Smooth muscle cell (in vitro differentiated cells): Measurements from ENCODE around the gene FGFR3. TPM values are rescaled to one million over a fixed set of nuclear protein-coding genes. Genes with fewer than 3 reads are reported as not detected.

ENCODE experiments used
- DNase-seq: peaks from one replicate; lab custom pipeline; 2025; ENCODE audit not compliant: unreplicated experiment; lab: John Stamatoyannopoulos, UW
- H2AFZ ChIP-seq: fragments of 200-600 bp; sonication (generic); 2 replicates; pipeline ENCODE4 v1.6.0; 2016; ENCODE audit warnings: antibody characterized with exemption, low read depth, mild to moderate bottlenecking
- H3F3A ChIP-seq: fragments of 200-600 bp; sonication (generic); 2 replicates; pipeline ENCODE4 v1.6.0; 2017; ENCODE audit warnings: antibody characterized with exemption, low read depth
- H3K27ac ChIP-seq: fragments of 200-600 bp; sonication (generic); 2 replicates; pipeline ENCODE4 v1.5.1; 2016; ENCODE audit warnings: low read depth, mild to moderate bottlenecking
- H3K27me3 ChIP-seq: fragments of 200-600 bp; sonication (generic); 2 replicates; pipeline ENCODE4 v1.6.1; 2016; ENCODE audit warnings: low read depth, mild to moderate bottlenecking
- H3K36me3 ChIP-seq: fragments of 200-600 bp; sonication (generic); 2 replicates; pipeline ENCODE4 v1.5.1; 2016; ENCODE audit warnings: low read depth
- H3K4me1 ChIP-seq: fragments of 200-600 bp; sonication (generic); 2 replicates; pipeline ENCODE4 v1.5.1; 2016; ENCODE audit warnings: low read depth
- H3K4me2 ChIP-seq: fragments of 200-600 bp; sonication (generic); 2 replicates; pipeline ENCODE4 v1.6.0; 2016; ENCODE audit warnings: mild to moderate bottlenecking
- H3K4me3 ChIP-seq: fragments of 200-600 bp; sonication (generic); 2 replicates; pipeline ENCODE4 v1.5.1; 2016; ENCODE audit warnings: mild to moderate bottlenecking
- H3K79me2 ChIP-seq: fragments of 200-600 bp; sonication (generic); 2 replicates; pipeline ENCODE4 v1.6.0; 2016; ENCODE audit warnings: low read depth, mild to moderate bottlenecking
- H3K9ac ChIP-seq: fragments of 200-600 bp; sonication (generic); 2 replicates; pipeline ENCODE4 v1.6.0; 2016; ENCODE audit warnings: low read depth
- H3K9me3 ChIP-seq: fragments of 200-600 bp; sonication (generic); replicated peaks from 2 replicates; pipeline ENCODE4 v1.5.1; 2016; ENCODE audit warnings: low read depth
- H4K20me1 ChIP-seq: fragments of 200-600 bp; sonication (generic); 2 replicates; pipeline ENCODE4 v1.6.0; 2016; ENCODE audit warnings: low read depth
- WGBS: methylation state at CpG from one replicate; pipeline ENCODE4 v1.1.7; 2016; ENCODE audit warnings: low lambda C conversion rate; 5-methylcytosine and 5-hydroxymethylcytosine counted together
- polyA plus RNA-seq: library from polyadenylated mRNA; unstranded; fragments of >200 nt; fragmentation: Nextera tagmentation; extraction: Ambion mirVana; gene quantifications from 2 replicates; pipeline ENCODE4 v1.2.1, GENCODE V29; 2016
- total RNA-seq: library from RNA; depleted of rRNA; stranded (reverse); fragments of >200 nt; gene quantifications from 2 replicates; pipeline ENCODE4 v1.2.3, GENCODE V29; 2014
- TF ChIP-seq, protein P1 (sequence below): fragments of 200-600 bp; sonication (generic); IDR thresholded peaks from 2 replicates; pipeline ENCODE4 v1.5.1; 2017; ENCODE audit warnings: borderline replicate concordance, mild to moderate bottlenecking, antibody characterized with exemption; ENCODE audit not compliant: insufficient read depth, poor library complexity, severe bottlenecking

Gene FGFR3
- total and polyA plus RNA-seq, 2 experiments from 2014 or later = 6.6 to 13.6 TPM

DNA sequence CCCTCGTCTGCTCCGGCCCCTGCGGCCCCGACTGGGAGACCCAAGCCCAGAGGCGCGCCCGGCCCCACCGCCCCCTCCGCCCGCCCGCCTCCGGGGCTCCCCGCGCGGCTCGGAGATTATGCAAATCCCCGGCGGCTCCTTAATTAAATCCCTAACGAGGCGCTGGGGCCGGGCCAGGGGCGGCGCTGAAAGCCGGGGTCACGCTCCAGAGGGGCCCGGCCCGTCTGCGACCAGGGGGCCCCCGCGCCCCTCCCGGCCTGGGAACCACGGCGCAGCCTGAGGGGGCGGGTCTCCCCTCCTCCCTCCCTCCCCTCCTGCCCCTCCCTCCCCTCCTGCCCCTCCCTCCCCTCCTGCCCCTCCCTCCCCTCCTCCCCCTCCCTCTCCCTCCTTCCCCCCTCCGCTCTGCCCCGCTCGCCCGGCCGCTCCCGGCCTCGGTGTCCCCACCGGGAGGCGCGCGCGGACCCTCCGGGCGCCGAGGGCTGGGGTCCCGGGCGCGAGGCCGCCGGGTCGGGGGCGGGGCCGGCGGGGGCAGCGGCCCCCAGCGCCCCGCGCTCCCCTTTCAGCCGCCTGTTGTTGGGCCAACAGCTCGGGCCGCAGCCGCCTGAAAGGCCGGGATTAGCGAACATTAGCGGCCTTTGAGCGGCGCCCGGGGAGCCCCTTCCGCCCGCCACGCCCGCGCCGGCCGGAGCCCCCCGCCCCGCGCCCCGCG, 25.9 kb upstream of the FGFR3 start:
- peaks cover 60% of the 10 kb centered on the region for H3K4me1 ChIP-seq
- no peaks in the 10 kb centered on the region for H3K9me3 ChIP-seq
- H3K27me3 ChIP-seq = no peaks in the 10 kb centered on the region
- H3K4me2 ChIP-seq = peak overlapping the region; percentile 86
- no peak overlapping the region for H3K9ac ChIP-seq
- H4K20me1 ChIP-seq = no peaks in the 10 kb centered on the region
- H3K36me3 ChIP-seq = no peaks in the 10 kb centered on the region
- H2AFZ ChIP-seq = no peak overlapping the region
- TF ChIP-seq, protein P1, sequence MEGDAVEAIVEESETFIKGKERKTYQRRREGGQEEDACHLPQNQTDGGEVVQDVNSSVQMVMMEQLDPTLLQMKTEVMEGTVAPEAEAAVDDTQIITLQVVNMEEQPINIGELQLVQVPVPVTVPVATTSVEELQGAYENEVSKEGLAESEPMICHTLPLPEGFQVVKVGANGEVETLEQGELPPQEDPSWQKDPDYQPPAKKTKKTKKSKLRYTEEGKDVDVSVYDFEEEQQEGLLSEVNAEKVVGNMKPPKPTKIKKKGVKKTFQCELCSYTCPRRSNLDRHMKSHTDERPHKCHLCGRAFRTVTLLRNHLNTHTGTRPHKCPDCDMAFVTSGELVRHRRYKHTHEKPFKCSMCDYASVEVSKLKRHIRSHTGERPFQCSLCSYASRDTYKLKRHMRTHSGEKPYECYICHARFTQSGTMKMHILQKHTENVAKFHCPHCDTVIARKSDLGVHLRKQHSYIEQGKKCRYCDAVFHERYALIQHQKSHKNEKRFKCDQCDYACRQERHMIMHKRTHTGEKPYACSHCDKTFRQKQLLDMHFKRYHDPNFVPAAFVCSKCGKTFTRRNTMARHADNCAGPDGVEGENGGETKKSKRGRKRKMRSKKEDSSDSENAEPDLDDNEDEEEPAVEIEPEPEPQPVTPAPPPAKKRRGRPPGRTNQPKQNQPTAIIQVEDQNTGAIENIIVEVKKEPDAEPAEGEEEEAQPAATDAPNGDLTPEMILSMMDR = no peak
- peak overlapping the region; percentile 51 for H3K4me3 ChIP-seq
- WGBS = 3% methylated on average over 7 of the region's 84 CpGs
- no peak for DNase-seq
- no peaks in the 10 kb centered on the region for H3K79me2 ChIP-seq
- H3F3A ChIP-seq = no peaks in the 10 kb centered on the region
- H3K27ac ChIP-seq = no peak overlapping the region

DNA sequence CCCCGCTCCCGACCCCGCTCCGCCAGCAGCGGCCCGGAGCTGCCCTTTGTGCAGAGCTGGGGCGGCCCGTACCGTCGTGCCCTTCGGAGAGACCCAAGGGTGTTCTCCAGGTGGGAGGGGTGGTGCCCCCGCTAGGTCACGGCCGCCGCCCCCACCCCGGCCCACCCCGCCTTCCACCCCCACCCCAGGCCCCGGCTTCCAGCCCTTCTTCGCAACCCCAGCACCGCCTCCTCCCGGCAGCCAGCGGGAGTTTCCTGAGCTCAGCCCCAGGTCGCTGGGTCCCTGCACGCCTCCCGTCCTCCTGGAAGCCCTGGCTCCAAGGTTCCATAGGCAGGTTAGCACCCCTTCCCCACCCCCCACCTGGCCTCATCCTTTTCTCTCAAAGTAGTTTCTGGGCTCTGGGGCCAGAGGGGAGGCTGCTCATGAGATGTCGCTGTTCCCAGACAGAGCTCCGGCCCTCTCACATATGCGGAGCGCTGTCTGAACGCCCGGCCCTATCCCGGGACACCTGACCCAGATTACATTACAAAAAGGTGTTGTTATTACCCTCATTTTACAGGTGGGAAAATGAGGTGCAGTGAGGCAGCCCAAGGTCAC, 25.2 kb upstream of the FGFR3 start:
- H3K9me3 ChIP-seq = no peaks in the 10 kb centered on the region
- H3K4me1 ChIP-seq = peaks cover 60% of the 10 kb centered on the region
- no peaks in the 10 kb centered on the region for H3K36me3 ChIP-seq
- no peak for DNase-seq
- no peak overlapping the region for H3K9ac ChIP-seq
- H3K27me3 ChIP-seq = no peaks in the 10 kb centered on the region
- WGBS = 16% methylated on average over 19 of the region's 32 CpGs
- TF ChIP-seq, protein P1 = peak; percentile 46
- H3K27ac ChIP-seq = no peak overlapping the region
- H3K79me2 ChIP-seq = no peaks in the 10 kb centered on the region
- peak overlapping the region; percentile 82 for H3K4me2 ChIP-seq
- H3K4me3 ChIP-seq = peak overlapping the region; percentile 51
- no peaks in the 10 kb centered on the region for H3F3A ChIP-seq
- H4K20me1 ChIP-seq = no peaks in the 10 kb centered on the region
- no peak overlapping the region for H2AFZ ChIP-seq

DNA sequence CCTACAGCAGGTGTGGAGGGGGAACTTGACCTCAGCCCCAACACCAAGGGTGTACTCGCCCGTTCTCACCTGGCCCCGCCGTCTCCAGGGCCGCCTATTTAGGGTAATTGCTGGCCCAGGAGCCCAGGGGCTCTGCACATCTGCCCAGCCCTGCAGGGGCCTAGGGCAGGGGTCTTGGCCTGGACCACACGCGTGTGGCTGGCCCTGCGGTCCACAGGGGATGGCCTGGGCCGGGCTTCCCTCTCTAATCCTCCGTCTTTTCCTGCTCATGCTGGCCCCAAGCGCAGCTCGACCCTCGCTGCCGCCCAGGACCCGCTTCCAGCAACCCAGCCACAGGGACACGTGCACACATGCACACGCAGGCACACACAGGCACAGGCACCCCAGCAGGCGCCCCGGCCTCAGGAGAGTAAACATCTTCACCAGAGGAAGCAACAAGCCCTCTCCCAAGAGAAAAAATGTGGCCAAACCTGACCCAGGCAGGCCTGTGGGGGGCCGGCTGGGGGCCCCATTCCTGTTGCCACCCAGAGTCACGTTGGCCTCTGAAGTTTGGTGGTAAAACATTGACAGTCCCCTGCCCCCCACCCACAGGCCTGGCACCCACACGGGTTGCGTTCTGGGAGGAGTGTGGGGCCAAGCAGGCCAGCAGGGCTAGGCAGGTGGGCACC, 24.6 kb upstream of the FGFR3 start:
- Histone ChIP-seq H3K36me3 (no peaks in the 10 kb centered on the region), H3K27ac (no peak overlapping the region), H3F3A (no peaks in the 10 kb centered on the region), H3K4me3 (peak overlapping the region; percentile 51), H3K79me2 (no peaks in the 10 kb centered on the region), H3K9ac (no peak overlapping the region), H3K27me3 (no peaks in the 10 kb centered on the region), H3K9me3 (no peaks in the 10 kb centered on the region), H2AFZ (no peak overlapping the region), H4K20me1 (no peaks in the 10 kb centered on the region), H3K4me2 (peak overlapping the region; percentile 82), H3K4me1 (peaks cover 56% of the 10 kb centered on the region)
- no peak for DNase-seq
- TF ChIP-seq, protein P1 = no peak
- WGBS = 58% methylated on average over 22 of the region's 23 CpGs
